GM12878 (cell line): ENCODE results near the gene APLP2. TPM values are rescaled to one million over a fixed set of nuclear protein-coding genes. Genes with fewer than 3 reads are reported as not detected.

Source experiments
- ATAC-seq: fragments of 200-7000 bp; cut with Tn5 transposase; 3 replicates; pipeline ENCODE4 v1.9.1; 2020; ENCODE audit warnings: mild to moderate bottlenecking, moderate library complexity
- BruUV-seq: library from RNA; stranded (reverse); fragments of 400-500 nt; replicated peaks from 2 replicates; lab custom pipeline; 2021; lab: Mats Ljungman, UMichigan
- CTCF ChIA-PET: fragments of 300-600 bp; sonication (Branson Sonifier 250); formaldehyde crosslinking; extraction: SDS; loops from one replicate; lab custom pipeline; 2021; ENCODE audit warnings: inconsistent platforms; lab: Yijun Ruan, JAX
- POLR2A ChIA-PET: fragments of 350-600 bp; formaldehyde crosslinking; extraction: SDS; loops from one replicate; lab custom pipeline; 2021; ENCODE audit warnings: inconsistent platforms; lab: Charles Lee
- RAD21 ChIA-PET: fragments of 300-600 bp; sonication (Branson Sonifier 250); formaldehyde crosslinking; loops from one replicate; lab custom pipeline; 2023; ENCODE audit warnings: antibody characterized with exemption; ENCODE audit not compliant: unreplicated experiment; lab: Charles Lee
- SMC1A ChIA-PET: fragments of 300-600 bp; sonication (Branson Sonifier 250); formaldehyde crosslinking; loops from one replicate; lab custom pipeline; 2023; ENCODE audit not compliant: unreplicated experiment, uncharacterized antibody; lab: Charles Lee
- DNase-seq: peaks from one replicate; pipeline ENCODE4 v3.0.0-alpha.2; 2011; ENCODE audit warnings: low read depth, low spot score
- FAIRE-seq: peaks from 3 replicates; lab custom pipeline; 2011; peaks lifted over from hg19 to GRCh38; lab: Jason Lieb, UNC
- H2AFZ ChIP-seq: 2 replicates; pipeline ENCODE4 v1.6.0; 2011; ENCODE audit warnings: low read depth, low read length, control low read depth; ENCODE audit not compliant: control insufficient read depth
- H3K27ac ChIP-seq: 2 replicates; pipeline ENCODE4 v1.5.1; 2011; ENCODE audit warnings: control low read depth; ENCODE audit not compliant: control insufficient read depth, insufficient read depth
- H3K27me3 ChIP-seq, 2 experiments: replicated peaks in 1 of 2; 2 replicates each; pipeline versions ENCODE4 v1.6.0 to v1.6.1; 2011; ENCODE audit warnings: low read length in 1 of 2; ENCODE audit not compliant: control insufficient read depth in 2 of 2, insufficient read depth in 2 of 2
- H3K36me3 ChIP-seq, 2 experiments: 2 replicates each; pipeline ENCODE4 v1.5.1; 2011; ENCODE audit warnings: low read length in 1 of 2; ENCODE audit not compliant: control insufficient read depth in 2 of 2, insufficient read depth in 2 of 2
- H3K4me1 ChIP-seq: 2 replicates; pipeline ENCODE4 v1.6.1; 2011; ENCODE audit warnings: mild to moderate bottlenecking, low read length, moderate library complexity, mixed read lengths; ENCODE audit not compliant: control insufficient read depth, insufficient read depth
- H3K4me2 ChIP-seq: 2 replicates; pipeline ENCODE4 v1.6.0; 2011; ENCODE audit warnings: control low read depth; ENCODE audit not compliant: control insufficient read depth, insufficient read depth
- H3K4me3 ChIP-seq: fragments of 200-600 bp; sonication (generic); 2 replicates; pipeline ENCODE4 v1.5.1; 2016
- H3K79me2 ChIP-seq: 2 replicates; pipeline ENCODE4 v1.6.0; 2011; ENCODE audit warnings: low read length; ENCODE audit not compliant: control insufficient read depth, insufficient read depth
- H3K9ac ChIP-seq: 2 replicates; pipeline ENCODE4 v1.8.0; 2011; ENCODE audit warnings: low read length, control low read depth, mixed read lengths; ENCODE audit not compliant: control insufficient read depth, insufficient read depth
- H3K9me3 ChIP-seq: replicated peaks from 3 replicates; pipeline ENCODE4 v1.5.1; 2011; ENCODE audit warnings: mild to moderate bottlenecking, low read length; ENCODE audit not compliant: control insufficient read depth, insufficient read depth
- H4K20me1 ChIP-seq: 2 replicates; pipeline ENCODE4 v1.6.0; 2011; ENCODE audit not compliant: control insufficient read depth, insufficient read depth
- ATF7 ChIP-seq: fragments of 450-650 bp; IDR thresholded peaks from 2 replicates; pipeline ENCODE4 v1.6.1; 2016; ENCODE audit warnings: low read depth, mild to moderate bottlenecking
- CHD4 ChIP-seq: fragments of 200-600 bp; sonication (generic); IDR thresholded peaks from 2 replicates; pipeline ENCODE4 v1.6.1; 2016; ENCODE audit warnings: mild to moderate bottlenecking
- MXI1 ChIP-seq: fragments of 150-350 bp; IDR thresholded peaks from 2 replicates; pipeline ENCODE4 v1.6.1; 2011; ENCODE audit warnings: low read depth, mild to moderate bottlenecking, inconsistent platforms, low read length, improper control_type of control experiment
- NFIC ChIP-seq: IDR thresholded peaks from 2 replicates; pipeline ENCODE4 v1.6.1; 2012; ENCODE audit warnings: low read depth, mild to moderate bottlenecking, inconsistent platforms, low read length, moderate library complexity
- SUZ12 ChIP-seq: fragments of 200-600 bp; sonication (generic); IDR thresholded peaks from one replicate; pipeline ENCODE4 v1.6.1; 2018; ENCODE audit warnings: antibody characterized with exemption, mild to moderate bottlenecking; ENCODE audit not compliant: unreplicated experiment
- WGBS: methylation state at CpG from one replicate; pipeline ENCODE4 v1.1.6; 2016; ENCODE audit warnings: low lambda C conversion rate; ENCODE audit not compliant: insufficient replicate concordance, insufficient coverage; ENCODE audit errors: missing lambda C conversion rate; 5-methylcytosine and 5-hydroxymethylcytosine counted together
- in situ Hi-C: fragments of 300-500 bp; cut with MboI; formaldehyde crosslinking; loops from 9 replicates; pipeline ENCODE4 v1.14.3; 2018; ENCODE audit warnings: mixed read lengths
- intact Hi-C: fragments of 100-400 bp; cut with micrococcal nuclease; formaldehyde crosslinking; loops from one replicate; pipeline ENCODE4 v1.14.2; 2022; ENCODE audit not compliant: unreplicated experiment
- polyA plus RNA-seq, 11 experiments: library from polyadenylated mRNA; depleted of rRNA in 4 of 11; unstranded in 6 of 11; stranded (reverse) in 5 of 11; fragments of >200 nt; fragmentation: Nextera tagmentation in 4 of 11; fragmentation: Illumina TruSeq in 1 of 11; extraction: Ambion mirVana in 4 of 11; extraction: Trizol in 1 of 11; gene quantifications; 1 replicate in 1 of 11; 2 replicates in 10 of 11; pipeline versions ENCODE4 v1.2.1 to v1.2.3, GENCODE V29; 2011 to 2016; ENCODE audit warnings: inconsistent platforms in 2 of 11, missing spikeins in 2 of 11, low read depth in 1 of 11
- total RNA-seq, 4 experiments: library from RNA; depleted of rRNA in 3 of 4; stranded (reverse); fragments of >200 nt in 3 of 4; fragmentation: Illumina TruSeq in 1 of 4; extraction: Trizol in 1 of 4; gene quantifications; 2 replicates each; pipeline versions ENCODE4 v1.2.1 to v1.2.3, GENCODE V29; 2013 to 2021
- TF ChIP-seq, protein P1 (sequence below), 3 experiments: IDR thresholded peaks in 2 of 3; conservative IDR thresholded peaks in 1 of 3; 2 replicates each; pipeline ENCODE4 v1.5.1; 2011; ENCODE audit warnings: low read depth in 3 of 3, low read length in 3 of 3, mild to moderate bottlenecking in 3 of 3, control low read depth in 2 of 3, moderate library complexity in 2 of 3, inconsistent platforms in 1 of 3, mixed read lengths in 1 of 3; ENCODE audit not compliant: control insufficient read depth in 2 of 3, insufficient read depth in 1 of 3; ENCODE audit errors: extremely low read depth in 1 of 3

Gene APLP2
- total and polyA plus RNA-seq, 10 of the 15 experiments (the other 5 are each of a cell fraction or from before 2014, with no cell fraction given), result 2.3 to 38.8 (median 21.3) TPM

- no peak for FAIRE-seq
- H4K20me1 ChIP-seq, result no peaks in the 10 kb centered on the region; the same call in 1 of the 2 replicates
- H3K4me2 ChIP-seq, result no peak overlapping the region
- ChIA-PET POLR2A (no interaction called here), RAD21 (interaction anchor here (1.9 to 3.9 kb wide), 2 partner anchors 12 to 263 kb away, joined by 4 to 30 read pairs; no protein-coding TSS in a partner anchor), SMC1A (no interaction called here), CTCF (interaction anchor here (3.5 kb wide), 1 partner anchor 12 kb away, joined by 45 read pairs; no protein-coding TSS in a partner anchor)
- intact Hi-C loops (no loop called here), in situ Hi-C loops (no loop called here)
- H3K79me2 ChIP-seq, result no peaks in the 10 kb centered on the region
- H3K4me3 ChIP-seq, result no peak overlapping the region
- BruUV-seq, result no TSS peak
- H3K4me1 ChIP-seq, result peaks cover 25% of the 10 kb centered on the region
- no peak overlapping the region for H2AFZ ChIP-seq
- no peaks in the 10 kb centered on the region for H3K36me3 ChIP-seq
- no peak for DNase-seq
- no peak overlapping the region for H3K9ac ChIP-seq
- no peaks in the 10 kb centered on the region for H3K27me3 ChIP-seq
- H3K27ac ChIP-seq, result no peak overlapping the region
- 83% methylated on average over 10 of the region's 10 CpGs for WGBS
- no peak for TF ChIP-seq CHD4
- no peak for TF ChIP-seq NFIC
- TF ChIP-seq ATF7, result no peak
- TF ChIP-seq SUZ12, result no peak
- ATAC-seq, result no peak
- no peaks in the 10 kb centered on the region for H3K9me3 ChIP-seq
Measured at GRCh38 chr11:130144141-130144540, 74.4 kb downstream of the APLP2 start.

- no peak overlapping the region for H3K4me2 ChIP-seq
- FAIRE-seq (no peak), ATAC-seq (no peak), DNase-seq (no peak)
- H3K4me3 ChIP-seq, result no peak overlapping the region
- no peak for TF ChIP-seq MXI1
- TF ChIP-seq, protein P1, sequence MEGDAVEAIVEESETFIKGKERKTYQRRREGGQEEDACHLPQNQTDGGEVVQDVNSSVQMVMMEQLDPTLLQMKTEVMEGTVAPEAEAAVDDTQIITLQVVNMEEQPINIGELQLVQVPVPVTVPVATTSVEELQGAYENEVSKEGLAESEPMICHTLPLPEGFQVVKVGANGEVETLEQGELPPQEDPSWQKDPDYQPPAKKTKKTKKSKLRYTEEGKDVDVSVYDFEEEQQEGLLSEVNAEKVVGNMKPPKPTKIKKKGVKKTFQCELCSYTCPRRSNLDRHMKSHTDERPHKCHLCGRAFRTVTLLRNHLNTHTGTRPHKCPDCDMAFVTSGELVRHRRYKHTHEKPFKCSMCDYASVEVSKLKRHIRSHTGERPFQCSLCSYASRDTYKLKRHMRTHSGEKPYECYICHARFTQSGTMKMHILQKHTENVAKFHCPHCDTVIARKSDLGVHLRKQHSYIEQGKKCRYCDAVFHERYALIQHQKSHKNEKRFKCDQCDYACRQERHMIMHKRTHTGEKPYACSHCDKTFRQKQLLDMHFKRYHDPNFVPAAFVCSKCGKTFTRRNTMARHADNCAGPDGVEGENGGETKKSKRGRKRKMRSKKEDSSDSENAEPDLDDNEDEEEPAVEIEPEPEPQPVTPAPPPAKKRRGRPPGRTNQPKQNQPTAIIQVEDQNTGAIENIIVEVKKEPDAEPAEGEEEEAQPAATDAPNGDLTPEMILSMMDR (IDR thresholded peaks at IDR 0.05 in 2 of 3, conservative IDR thresholded peaks at IDR 0.05 in 1 of 3; ENCODE audit: control insufficient read depth in 2 of 3, extremely low read depth in 1 of 3, insufficient read depth in 1 of 3, low read depth in 3 of 3, low read length in 3 of 3), result 0 out of 6 replicates have a peak, but pooled peaks of 1 of the 3 experiments have one; percentile 2
- no peaks in the 10 kb centered on the region for H3K27me3 ChIP-seq
- ChIA-PET POLR2A (interaction anchor here (1.0 kb wide), 1 partner anchor 15 kb away, joined by 3 read pairs; no protein-coding TSS in a partner anchor), RAD21 (interaction anchor here (1.1 to 3.9 kb wide), 3 partner anchors 13 to 263 kb away, joined by 3 to 30 read pairs (median 4); no protein-coding TSS in a partner anchor), CTCF (interaction anchor here (1.1 to 3.5 kb wide), 4 partner anchors 13 to 221 kb away, joined by 3 to 45 read pairs (median 8); no protein-coding TSS in a partner anchor), SMC1A (interaction anchor here (1.1 to 5.0 kb wide), 5 partner anchors 14 to 221 kb away, joined by 3 to 33 read pairs (median 5); no protein-coding TSS in a partner anchor)
- no peaks in the 10 kb centered on the region for H3K36me3 ChIP-seq
- BruUV-seq, result no TSS peak
- peaks cover 29% of the 10 kb centered on the region for H3K4me1 ChIP-seq
- no peaks in the 10 kb centered on the region; the same call in 1 of the 2 replicates for H4K20me1 ChIP-seq
- no peak overlapping the region for H2AFZ ChIP-seq
- 89% methylated on average over 7 of the region's 7 CpGs for WGBS
- intact Hi-C loops, result loop anchor here (5.0 kb wide), 1 partner anchor 37 kb away; no protein-coding TSS in a partner anchor
- in situ Hi-C loops, result no loop called here
- no peaks in the 10 kb centered on the region for H3K9me3 ChIP-seq
- H3K79me2 ChIP-seq, result no peaks in the 10 kb centered on the region
- H3K27ac ChIP-seq, result no peak overlapping the region
- H3K9ac ChIP-seq, result no peak overlapping the region
Measured at GRCh38 chr11:130144861-130145281, 75.2 kb downstream of the APLP2 start.
